ENCODE data around the gene IQSEC3. TPM values are rescaled to one million over a fixed set of nuclear protein-coding genes. Genes with fewer than 3 reads are reported as not detected.
A peak's percentile ranks its signal among the peaks of the same experiment; 100 is the strongest.

Gene IQSEC3
- total RNA-seq, 2 donors from 2014 or later, result 0.78 to 1.6 TPM

GRCh38 chr12:166425-167075, 100.0 kb downstream of the IQSEC3 start:
- 83 to 84% methylated on average over 11 of the region's 11 CpGs for WGBS, 2 donors
- Histone ChIP-seq H3K27me3 (peaks cover 0 to 5% of the 10 kb centered on the region in 2 donors), H3K4me1 (no peaks in the 10 kb centered on the region), H3K27ac (no peak overlapping the region), H3K36me3 (replicated peaks in 1 of 2; ENCODE audit: insufficient read depth in 1 of 2, low read depth in 2 of 2) (no peaks in the 10 kb centered on the region), H3K9me3 (no peaks in the 10 kb centered on the region), H3K4me3 (no peak overlapping the region)
- ATAC-seq (no peak), DNase-seq (no peak)
- TF ChIP-seq CTCF (IDR thresholded peaks at IDR 0.05) (no peak), POLR2A (IDR thresholded peaks at IDR 0.05) (no peak)
- intact Hi-C loops (cut with DNase I), result no loop called here

DNA sequence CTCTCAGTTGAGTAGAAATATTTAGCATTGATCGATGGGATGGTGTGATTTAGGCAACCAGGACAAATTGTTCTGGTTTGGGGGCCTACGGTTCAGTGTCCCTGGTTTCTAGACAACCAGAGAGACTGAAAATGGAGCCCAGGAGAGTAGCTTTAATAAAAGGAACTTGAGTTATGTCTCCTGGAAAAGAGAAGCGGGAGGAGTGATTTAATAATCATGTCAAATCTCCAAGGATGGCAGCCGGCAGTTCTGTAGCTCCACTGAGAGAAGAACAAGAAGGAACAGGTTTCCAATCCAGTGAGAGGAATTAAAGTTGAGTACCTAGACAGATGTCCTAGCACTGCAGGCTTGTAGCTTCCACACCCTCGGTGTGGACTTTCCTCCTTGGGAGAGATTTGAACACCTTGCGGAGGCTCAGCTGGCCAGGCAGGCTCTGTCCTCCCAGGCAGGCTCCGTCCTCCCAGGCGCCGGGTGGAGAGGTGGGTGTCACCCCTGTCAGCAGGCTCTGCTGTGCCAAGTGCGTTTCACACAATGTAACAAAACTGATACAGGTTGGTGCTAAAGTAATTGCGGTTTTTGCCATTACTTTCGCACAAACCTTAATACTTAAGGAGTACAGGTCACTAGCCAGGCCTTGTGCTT, 101.5 kb downstream of the IQSEC3 start:
- no peak for DNase-seq
- no peak overlapping the region for H3K27ac ChIP-seq
- no peaks in the 10 kb centered on the region for H3K36me3 ChIP-seq (replicated peaks in 1 of 2; ENCODE audit: insufficient read depth in 1 of 2, low read depth in 2 of 2)
- intact Hi-C loops (cut with DNase I), result no loop called here
- no peaks in the 10 kb centered on the region for H3K4me1 ChIP-seq
- WGBS, 2 donors, result 76 to 85% methylated on average over 12 of the region's 12 CpGs
- H3K9me3 ChIP-seq, result no peaks in the 10 kb centered on the region
- no peak for ATAC-seq
- TF ChIP-seq CTCF (IDR thresholded peaks at IDR 0.05) (no peak), POLR2A (IDR thresholded peaks at IDR 0.05) (no peak)
- peaks cover 0 to 5% of the 10 kb centered on the region in 2 donors for H3K27me3 ChIP-seq
- no peak overlapping the region for H3K4me3 ChIP-seq

DNA sequence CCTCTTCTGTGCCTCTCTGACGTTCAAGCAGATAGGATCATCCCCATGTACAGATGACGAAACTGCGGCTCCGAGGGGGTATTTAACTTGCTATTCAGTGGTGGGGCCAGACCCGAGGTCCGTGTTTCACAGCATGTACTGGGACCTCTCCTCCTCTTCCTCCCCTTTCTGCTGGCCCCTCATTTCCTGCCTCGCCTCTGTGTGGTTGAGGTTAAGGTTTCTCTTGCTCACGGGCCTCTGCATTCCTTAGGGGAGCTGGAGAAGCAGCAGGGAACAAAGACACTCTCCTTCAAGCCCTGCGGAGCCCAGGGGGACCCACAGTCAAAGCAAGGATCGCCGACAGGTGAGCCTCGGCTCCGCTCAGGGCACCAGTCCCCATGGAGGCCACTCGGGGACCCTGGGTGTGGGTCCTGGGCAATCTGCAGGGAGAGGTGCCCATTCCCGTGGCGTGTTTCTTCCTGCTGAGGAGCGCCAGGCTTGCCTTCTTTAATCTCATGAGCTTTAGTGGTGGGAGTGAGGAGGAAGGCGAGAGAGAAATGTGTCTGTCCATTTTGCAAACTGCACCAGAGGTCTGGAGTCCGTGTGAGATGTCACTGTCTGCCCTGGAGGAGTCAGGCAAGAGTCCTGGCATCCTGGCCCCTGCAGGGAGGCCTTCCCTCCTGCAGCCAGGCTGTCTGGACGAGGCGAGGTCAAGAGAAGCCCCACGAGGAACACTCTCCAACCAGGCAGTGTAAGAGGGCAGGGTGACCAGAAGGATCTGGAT, 102.4 kb downstream of the IQSEC3 start:
- TF ChIP-seq POLR2A (IDR thresholded peaks at IDR 0.05), result no peak
- no peaks in the 10 kb centered on the region for H3K36me3 ChIP-seq (replicated peaks in 1 of 2; ENCODE audit: insufficient read depth in 1 of 2, low read depth in 2 of 2)
- 47 to 66% methylated on average over 17 to 21 of the region's 22 CpGs for WGBS, 2 donors
- intact Hi-C loops (cut with DNase I), result no loop called here
- no peak overlapping the region for H3K27ac ChIP-seq
- no peaks in the 10 kb centered on the region for H3K4me1 ChIP-seq
- H3K27me3 ChIP-seq, result no peaks in the 10 kb centered on the region
- ATAC-seq (no peak), DNase-seq (no peak)
- no peak overlapping the region for H3K4me3 ChIP-seq
- no peaks in the 10 kb centered on the region for H3K9me3 ChIP-seq

DNA sequence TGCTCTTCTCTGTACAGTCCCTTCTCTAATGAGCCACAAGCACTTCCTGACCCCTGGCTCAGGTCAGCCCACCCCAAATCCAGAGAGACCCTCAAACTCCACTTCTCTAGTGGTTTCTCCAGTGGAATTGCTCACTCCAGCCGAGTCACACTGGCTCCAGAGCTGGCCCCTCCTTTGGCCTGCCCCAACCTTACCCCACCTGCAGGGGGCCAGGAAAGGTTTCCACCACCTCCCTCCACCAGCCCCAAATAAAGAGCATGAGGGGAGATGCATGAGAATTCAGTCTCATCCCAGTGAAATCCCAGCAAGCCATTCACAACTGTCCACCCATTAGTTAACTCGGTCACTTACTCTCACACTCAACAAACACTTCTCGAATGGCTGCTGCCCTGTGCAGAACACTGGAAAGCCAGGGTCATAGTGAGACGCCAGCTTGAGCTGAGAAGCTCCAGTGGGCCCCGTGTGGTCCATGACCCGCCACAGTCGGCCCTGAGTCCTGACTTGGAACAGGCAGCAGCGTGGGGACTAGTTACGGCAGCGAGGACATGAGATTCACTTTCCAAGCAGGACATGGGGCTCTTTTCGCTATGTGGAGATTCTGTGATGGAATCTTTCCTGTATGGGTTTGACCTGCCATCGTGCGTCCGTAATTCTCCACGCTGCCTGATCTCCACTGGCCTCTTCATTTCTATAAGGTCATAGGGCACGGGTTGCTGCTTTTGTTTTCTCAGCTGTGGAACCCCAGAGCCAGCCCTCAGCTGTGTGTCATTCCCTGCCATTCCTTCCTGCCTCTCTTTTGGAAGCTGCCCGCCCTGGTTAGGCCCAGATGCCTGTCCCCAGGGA, 103.2 kb downstream of the IQSEC3 start:
- 66 to 71% methylated on average over 12 to 17 of the region's 17 CpGs for WGBS, 2 donors
- no peaks in the 10 kb centered on the region for H3K9me3 ChIP-seq
- H3K36me3 ChIP-seq (replicated peaks in 1 of 2; ENCODE audit: insufficient read depth in 1 of 2, low read depth in 2 of 2), result no peaks in the 10 kb centered on the region
- no peaks in the 10 kb centered on the region for H3K4me1 ChIP-seq
- no peak for ATAC-seq
- TF ChIP-seq POLR2A (IDR thresholded peaks at IDR 0.05), result no peak
- TF ChIP-seq CTCF (IDR thresholded peaks at IDR 0.05), result peak in 1 of 7 experiments; percentile 1
- no peak overlapping the region for H3K4me3 ChIP-seq
- DNase-seq, result no peak
- intact Hi-C loops (cut with DNase I), result no loop called here
- H3K27ac ChIP-seq, result no peak overlapping the region
- no peaks in the 10 kb centered on the region for H3K27me3 ChIP-seq

All from body of pancreas (tissue), 4 donors.